SU-DHL-6 (cell line): ENCODE data around the gene BLMH.

Source experiments
- CTCF ChIP-seq: fragments of 200-600 bp; sonication (generic); IDR thresholded peaks from one replicate; pipeline ENCODE4 v1.5.1; 2017; ENCODE audit warnings: antibody characterized with exemption, mild to moderate bottlenecking, low read length, moderate library complexity; ENCODE audit not compliant: insufficient read depth, poor library complexity, severe bottlenecking
- EZH2phosphoT487 ChIP-seq: fragments of 200-600 bp; sonication (generic), shearing (Covaris generic); conservative IDR thresholded peaks from 2 replicates; pipeline ENCODE4 v1.6.1; 2018; ENCODE audit warnings: mild to moderate bottlenecking, antibody characterized with exemption, low read length, moderate library complexity, mixed read lengths

- TF ChIP-seq EZH2phosphoT487 (no peak), CTCF (no peak)
Measured at GRCh38 chr17:30207655-30208054, 84.1 kb downstream of the BLMH start.
